HG02623 (cell line): Measurements from ENCODE around the gene UGT1A4.
"Not testable (repeated sequence)": the region's sequence is repeated elsewhere in the genome, so short reads cannot be mapped to it uniquely, and the experiment has no call there.

Experiments
- ATAC-seq: cut with Tn5 transposase; IDR thresholded peaks from one replicate; pipeline ENCODE4 v1.9.1; 2021; ENCODE audit warnings: moderate library complexity; ENCODE audit not compliant: unreplicated experiment

The UGT1A4 gene

DNA sequence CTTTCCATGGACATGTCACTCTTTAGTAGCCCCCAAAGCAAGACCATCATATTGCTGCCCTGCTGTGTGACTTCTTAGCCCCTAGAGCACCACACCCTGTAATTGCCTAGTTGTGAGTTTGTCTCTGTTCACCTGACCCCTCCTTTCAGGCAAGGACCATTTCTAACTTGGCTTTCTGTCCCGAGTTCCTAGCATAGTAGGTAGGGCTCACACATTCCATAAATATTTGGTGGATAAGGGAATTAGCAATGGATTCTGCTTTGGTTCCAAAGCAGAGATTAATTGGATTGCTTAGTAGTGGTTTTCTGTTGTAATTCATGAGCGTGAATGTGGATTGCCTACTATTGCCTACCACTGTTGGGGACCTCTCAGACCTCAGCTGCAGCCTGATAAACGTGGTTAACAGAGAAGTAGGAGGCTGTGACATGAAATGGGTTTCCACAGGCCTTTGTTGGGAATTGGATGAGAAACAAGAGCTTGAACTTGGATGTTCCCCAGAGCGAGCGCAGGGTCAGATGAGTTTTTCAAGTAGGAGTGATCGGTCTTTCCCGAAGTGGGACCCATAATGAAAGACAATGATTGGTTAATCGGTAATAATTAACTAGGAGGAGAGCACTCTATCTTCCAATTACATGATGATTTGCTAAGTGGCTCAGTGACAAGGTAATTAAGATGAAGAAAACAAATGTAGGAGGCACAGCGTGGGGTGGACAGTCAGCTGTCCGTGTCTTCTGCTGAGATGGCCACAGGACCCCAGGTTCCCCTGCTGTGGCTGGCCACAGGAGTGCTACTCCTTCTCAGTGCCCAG is 28.1 kb downstream of the UGT1A4 start:
- no peak for ATAC-seq

DNA sequence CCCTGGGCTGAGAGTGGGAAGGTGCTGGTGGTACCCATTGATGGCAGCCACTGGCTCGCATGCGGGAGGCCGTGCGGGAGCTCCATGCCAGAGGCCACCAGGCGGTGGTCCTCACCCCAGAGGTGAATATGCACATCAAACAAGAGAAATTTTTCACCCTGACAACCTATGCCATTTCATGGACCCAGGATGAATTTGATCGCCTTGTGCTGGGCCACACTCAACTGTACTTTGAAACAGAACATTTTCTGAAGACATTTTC is 28.7 kb downstream of the UGT1A4 start:
- ATAC-seq = no peak

DNA sequence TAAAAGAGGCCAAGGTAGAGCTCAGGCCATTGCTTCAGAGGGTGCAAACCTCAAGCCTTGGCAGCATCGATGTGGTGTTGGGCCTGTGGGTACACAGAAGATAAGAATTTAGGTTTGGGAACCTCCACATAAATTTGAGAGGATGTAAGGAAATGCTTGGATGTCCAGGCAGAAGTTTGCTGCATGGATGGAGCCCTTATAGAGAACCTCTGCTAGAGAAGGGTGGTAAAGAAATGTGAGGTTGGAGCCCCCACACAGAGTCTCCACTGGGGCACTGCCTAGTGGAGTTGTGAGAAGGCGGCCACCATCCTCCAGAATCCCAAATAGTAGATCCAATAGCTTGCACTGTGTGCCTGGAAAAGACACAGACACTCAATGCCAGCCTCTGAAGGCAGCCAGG is 32.2 kb downstream of the UGT1A4 start:
- ATAC-seq = not testable (repeated sequence)

DNA sequence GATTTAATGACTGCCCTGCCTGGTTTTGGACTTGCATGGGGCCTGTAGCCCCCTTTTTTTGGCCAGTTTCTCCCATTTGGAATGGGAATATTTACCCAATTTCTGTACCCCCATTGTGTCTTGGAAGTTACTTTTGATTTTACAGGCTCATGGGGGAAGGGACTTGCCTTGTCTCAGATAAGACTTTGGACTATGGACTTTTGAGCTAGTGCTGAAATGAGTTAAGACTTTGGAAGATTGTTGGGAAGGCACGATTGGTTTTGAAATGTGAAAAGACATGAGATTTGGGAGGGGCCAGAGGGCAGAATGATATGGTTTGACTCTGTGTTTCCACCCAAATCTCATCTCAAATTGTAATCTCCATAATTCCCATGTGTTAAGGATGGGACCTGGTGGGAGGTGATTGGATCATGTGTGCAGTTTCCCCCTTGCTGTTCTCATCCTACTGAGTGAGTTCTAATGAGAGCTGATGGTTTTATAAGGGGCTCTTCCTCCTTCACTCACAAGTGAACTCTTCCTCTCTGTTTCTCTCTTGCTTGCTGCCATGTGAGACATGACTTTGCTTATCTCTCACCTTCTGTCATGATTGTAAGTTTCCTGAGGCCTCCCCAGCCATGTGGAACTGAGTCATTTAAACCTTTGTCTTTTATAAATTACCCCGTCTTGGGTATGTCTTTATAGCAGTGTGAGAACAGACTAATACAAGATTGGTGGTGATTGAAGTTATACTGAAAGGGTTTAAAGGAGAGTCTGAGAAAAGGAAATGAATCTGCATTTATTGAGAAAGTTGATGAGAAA is 32.9 kb downstream of the UGT1A4 start:
- ATAC-seq = not testable (repeated sequence)

DNA sequence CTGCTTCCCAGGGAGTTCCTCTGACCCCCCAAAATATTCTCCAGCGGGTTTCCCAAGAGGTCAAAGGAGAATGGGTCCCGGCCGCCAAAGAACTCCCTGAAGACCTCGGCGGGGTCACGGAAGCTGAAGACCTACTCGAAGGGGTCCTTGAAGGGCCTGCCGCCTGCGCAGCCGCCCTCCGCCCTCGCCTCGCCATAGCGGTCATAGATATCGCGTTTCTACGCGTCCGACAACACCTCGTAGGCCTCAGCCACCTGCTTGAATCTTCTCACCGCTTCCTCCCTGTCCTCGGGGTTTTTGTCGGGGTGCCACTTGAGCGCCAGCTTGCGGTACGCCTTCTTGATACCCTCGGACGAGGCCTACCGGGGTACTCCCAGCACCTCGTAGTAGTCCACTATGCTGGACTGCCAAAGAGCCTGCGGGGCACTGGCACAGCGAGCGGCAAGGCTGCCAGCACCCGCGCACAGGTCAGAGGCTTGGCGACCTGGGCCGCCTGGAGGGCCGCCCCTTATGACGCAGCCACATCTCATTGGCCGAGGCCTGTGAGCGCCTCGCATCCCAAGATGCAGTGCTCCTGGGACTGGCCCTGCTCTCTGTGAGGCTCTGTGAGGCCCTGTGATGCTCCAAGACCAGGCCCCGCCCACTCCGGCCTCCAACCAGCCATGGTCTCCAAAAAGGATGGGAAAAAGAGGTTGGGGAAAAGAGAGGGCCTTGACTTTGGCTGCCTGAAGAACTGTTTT is 36.5 kb downstream of the UGT1A4 start:
- ATAC-seq = no peak

DNA sequence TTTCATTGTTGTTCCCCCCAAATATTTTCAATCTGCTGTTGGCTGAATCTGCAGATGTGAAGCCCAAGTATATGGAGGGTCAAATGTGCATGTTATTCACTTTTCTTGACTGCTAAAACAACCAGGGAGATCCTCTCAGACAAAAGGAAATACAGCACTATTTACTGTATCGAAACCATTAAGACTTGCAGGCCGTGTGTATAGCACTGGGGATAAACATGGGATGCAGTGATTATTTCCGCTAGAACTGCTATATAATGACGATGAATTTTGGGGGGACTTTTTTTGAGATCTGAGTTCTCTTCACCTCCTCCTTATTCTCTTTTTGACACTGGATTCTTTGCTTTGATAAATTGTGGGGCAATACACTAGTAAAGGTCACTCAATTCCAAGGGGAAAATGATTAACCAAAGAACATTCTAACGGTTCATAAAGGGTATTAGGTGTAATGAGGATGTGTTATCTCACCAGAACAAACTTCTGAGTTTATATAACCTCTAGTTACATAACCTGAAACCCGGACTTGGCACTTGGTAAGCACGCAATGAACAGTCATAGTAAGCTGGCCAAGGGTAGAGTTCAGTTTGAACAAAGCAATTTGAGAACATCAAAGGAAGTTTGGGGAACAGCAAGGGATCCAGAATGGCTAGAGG is 38.0 kb downstream of the UGT1A4 start:
- no peak for ATAC-seq

DNA sequence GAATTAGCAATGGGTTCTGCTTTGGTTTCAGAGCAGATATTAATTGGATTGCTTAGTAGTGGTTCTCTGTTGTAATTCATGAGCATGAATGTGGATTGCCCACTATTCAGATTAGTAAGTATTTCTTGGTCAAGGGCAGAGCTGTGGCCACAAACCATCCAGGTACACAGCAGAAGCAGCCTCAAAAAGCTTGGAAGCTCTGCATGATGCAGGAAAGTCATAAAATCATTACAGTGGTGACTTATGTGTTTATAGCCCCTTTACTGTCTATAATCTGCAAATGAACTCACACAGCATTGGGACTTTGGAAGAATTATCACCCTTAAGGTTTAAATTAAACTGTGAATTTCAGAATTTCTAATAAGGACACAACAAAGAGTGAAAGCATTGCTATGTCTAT is 39.6 kb downstream of the UGT1A4 start:
- ATAC-seq = no peak

DNA sequence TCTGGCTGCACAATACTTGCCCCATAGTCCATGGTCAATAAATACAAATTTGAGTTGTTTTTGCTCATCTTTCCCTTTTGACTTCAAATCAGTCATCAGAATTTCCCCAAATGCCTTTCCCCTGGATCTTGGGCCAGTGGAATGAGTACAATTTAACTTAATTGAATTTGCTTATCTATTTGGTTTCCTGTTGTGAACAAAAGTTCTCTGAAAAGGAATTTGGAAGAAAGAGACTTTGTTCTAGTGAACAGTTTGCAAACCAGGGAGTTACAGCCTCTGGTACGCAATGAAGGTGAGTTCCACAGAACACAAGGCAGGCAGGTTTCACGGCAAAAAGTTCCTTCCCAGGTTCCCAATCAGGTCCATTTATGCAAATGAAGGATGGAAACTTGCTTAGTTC is 40.3 kb downstream of the UGT1A4 start:
- ATAC-seq = no peak

DNA sequence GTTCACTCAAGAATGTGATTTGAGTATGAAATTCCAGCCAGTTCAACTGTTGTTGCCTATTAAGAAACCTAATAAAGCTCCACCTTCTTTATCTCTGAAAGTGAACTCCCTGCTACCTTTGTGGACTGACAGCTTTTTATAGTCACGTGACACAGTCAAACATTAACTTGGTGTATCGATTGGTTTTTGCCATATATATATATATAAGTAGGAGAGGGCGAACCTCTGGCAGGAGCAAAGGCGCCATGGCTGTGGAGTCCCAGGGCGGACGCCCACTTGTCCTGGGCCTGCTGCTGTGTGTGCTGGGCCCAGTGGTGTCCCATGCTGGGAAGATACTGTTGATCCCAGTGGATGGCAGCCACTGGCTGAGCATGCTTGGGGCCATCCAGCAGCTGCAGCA is 41.5 kb downstream of the UGT1A4 start, which contains the start of gene UGT1A1:
TSS of gene UGT1A1 (plus strand) at position 228 of the 400 bp plus-strand sequence. CDS start at position 246, 18 bp downstream.
- ATAC-seq = no peak

DNA sequence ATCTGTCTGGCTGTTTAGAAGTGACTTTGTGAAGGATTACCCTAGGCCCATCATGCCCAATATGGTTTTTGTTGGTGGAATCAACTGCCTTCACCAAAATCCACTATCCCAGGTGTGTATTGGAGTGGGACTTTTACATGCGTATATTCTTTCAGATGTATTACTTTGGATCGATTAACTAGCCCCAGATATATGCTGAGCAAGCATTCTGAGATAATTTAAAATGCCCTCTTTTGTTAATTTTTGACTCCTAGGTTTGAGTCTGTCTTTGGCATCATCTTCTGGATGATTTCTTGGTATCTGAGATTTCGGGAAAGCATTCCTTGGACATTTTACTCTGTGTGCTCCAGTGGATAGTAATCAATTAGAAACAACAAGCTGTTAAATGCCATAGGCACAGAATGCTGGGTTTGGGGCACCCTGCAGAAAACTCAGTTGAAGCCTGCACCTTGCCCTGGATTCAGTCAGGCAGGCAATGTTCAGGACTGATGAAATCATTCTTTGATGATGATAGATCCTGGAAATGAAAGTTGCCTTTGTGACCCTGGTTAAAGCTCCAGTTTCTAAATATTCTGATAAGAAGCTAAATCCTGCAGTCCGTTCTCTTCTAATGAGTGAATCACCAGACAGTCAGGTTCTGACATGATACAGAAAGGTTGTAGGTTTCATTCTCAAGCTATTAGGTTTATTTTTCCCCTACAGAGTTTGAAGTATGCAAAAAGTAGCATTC is 42.7 kb downstream of the UGT1A4 start:
- no peak for ATAC-seq

DNA sequence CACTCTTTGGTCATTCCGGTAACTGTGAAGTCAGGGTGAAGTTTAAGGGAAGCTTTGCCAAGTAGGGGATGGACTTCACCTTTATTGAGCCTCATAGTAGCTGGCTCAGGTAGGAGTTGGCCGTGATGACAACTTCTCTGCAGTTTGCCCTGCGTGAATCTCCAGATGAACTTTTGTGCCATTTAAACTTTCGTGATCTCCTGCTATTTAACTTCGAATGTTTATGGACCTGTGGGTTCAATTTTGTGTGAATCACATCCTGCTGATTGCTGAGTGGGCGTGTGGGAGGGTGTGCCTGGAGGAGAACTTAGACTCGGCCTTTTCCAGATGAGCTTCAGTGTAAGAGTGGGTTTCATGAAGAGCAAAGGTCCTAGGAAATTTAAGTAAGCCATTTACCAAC is 45.7 kb downstream of the UGT1A4 start:
- no peak for ATAC-seq

DNA sequence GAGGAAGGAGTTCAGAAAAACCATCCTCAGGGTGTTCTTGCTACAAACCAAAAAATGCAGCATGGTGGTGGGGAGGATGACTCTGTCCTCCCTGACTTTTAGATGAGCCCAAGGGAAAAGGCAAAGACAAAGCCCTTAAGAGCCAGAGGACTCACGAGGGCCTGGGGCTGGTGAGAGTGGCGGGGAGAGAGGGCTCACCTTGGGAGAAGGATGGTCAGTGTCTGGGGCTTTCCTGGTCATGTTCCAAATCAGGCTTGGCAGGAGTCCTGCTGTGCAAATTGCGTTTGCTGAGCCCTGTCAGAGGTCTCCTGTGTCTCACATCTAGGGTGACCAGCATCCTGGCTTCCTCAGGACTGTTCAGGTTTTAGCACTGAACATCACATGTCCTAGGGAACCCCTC is 46.2 kb downstream of the UGT1A4 start:
- no peak for ATAC-seq

DNA sequence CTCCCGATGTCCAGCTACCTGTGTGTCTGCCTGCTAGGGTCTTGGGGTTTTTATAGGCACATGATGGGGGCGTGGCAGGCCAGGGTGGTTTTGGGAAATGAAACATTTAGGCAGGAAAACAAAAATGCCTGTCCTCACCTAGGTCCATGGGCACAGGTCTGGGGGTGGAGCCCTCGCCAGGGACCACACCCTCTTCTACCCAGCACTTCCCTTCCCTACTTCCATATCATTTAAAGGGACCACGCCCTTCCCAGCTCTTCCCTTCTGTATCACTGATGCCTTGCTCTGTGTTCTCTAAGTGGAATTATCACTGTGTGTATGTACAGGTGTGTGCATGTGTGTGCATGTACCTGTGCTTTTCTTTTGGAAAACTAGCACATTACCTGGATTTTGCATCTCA is 47.9 kb downstream of the UGT1A4 start:
- no peak for ATAC-seq

DNA sequence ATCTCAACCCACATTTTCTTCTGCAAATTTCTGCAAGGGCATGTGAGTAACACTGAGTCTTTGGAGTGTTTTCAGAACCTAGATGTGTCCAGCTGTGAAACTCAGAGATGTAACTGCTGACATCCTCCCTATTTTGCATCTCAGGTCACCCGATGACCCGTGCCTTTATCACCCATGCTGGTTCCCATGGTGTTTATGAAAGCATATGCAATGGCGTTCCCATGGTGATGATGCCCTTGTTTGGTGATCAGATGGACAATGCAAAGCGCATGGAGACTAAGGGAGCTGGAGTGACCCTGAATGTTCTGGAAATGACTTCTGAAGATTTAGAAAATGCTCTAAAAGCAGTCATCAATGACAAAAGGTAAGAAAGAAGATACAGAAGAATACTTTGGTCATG is 49.5 kb downstream of the UGT1A4 start:
- no peak for ATAC-seq

DNA sequence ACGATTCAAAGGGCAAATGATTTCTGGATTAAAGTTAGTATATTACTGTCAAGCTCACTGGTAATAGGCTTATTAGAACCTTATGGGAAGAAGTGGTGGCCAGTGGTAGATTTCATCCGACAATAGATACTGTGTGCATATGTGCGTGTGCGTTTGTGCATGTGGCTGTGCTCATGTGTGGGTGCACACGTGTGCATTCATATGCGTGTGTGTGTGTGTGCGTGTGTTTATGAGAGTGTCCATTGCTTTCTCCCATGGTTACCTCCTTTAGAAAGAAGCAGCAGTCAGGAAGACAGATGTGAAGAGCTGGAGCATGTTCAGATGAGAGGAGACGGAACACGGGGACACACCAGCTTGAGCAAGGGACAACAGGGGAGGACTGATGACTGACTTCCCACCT is 50.7 kb downstream of the UGT1A4 start:
- no peak for ATAC-seq

DNA sequence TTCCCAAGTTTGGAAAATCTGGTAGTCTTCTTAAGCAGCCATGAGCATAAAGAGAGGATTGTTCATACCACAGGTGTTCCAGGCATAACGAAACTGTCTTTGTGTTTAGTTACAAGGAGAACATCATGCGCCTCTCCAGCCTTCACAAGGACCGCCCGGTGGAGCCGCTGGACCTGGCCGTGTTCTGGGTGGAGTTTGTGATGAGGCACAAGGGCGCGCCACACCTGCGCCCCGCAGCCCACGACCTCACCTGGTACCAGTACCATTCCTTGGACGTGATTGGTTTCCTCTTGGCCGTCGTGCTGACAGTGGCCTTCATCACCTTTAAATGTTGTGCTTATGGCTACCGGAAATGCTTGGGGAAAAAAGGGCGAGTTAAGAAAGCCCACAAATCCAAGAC is 53.6 kb downstream of the UGT1A4 start:
- no peak for ATAC-seq

DNA sequence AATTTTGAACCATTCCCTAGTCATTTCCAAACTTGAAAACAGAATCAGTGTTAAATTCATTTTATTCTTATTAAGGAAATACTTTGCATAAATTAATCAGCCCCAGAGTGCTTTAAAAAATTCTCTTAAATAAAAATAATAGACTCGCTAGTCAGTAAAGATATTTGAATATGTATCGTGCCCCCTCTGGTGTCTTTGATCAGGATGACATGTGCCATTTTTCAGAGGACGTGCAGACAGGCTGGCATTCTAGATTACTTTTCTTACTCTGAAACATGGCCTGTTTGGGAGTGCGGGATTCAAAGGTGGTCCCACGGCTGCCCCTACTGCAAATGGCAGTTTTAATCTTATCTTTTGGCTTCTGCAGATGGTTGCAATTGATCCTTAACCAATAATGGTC is 54.0 kb downstream of the UGT1A4 start:
- no peak for ATAC-seq

DNA sequence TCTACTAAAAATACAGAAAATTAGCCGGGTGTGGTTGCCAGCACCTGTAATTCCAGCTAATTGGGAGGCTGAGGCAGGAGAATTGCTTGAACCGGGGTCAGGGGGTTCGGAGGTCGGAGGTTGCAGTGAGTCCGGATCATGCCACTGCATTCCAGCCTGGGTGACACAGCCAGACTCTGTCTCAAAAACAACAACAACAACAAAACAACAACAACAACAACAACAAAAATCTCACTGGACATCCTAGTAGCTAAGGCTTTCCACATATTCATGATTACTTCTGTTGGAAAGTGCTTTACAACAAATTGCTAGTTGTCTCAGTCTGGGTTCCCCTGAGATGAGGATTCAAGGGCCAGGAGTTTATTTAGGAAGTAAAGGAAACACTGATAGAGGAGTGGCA is 55.3 kb downstream of the UGT1A4 start:
- ATAC-seq = no peak

DNA sequence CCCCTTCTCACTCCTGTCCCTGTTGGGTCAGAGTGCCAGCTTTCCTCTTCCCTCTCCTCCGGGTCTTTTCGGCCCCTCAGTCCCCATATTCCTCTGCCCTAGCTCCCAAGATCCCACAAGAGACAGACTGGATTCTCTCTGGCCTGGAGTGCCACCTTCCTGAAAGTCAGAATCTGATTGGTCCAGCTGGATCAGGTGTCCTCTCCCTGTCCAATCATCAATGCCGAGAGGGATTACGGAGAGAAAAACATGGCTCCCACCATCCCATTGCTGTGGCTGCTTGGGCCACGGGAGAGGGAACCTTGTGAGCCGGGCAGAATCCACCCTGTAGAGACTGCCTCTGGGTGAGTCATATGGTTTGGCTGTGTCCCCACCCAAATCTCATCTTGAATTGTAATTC is 56.9 kb downstream of the UGT1A4 start:
- no peak for ATAC-seq

DNA sequence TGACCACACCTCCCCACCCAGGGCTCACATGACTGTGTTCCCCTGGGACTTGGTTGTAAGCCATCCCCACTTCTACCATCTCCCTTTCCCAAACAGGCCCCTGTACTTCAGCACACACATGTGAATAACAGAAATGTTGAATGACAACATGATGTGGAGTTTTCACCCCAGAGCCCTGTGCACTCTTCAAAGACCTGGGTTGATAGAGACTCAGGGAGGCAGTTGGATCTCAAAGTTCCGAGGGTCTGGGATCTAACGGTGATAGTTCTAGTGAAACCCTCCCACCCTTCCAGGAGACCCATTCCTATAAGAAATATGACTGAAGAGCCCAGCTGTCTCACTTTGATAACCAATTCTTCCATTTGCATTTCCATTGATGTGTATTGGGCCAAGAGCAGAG is 59.5 kb downstream of the UGT1A4 start, which contains the start of gene MROH2A:
TSS of gene MROH2A (plus strand) at position 301 of the 400 bp plus-strand sequence. CDS start 1,029 bp downstream, outside the sequence.
- no peak for ATAC-seq
